ENCODE data around the gene PLXNA4. TPM values are rescaled to one million over a fixed set of nuclear protein-coding genes. Genes with fewer than 3 reads are reported as not detected.

The PLXNA4 gene
- polyA plus RNA-seq, 1 donor: 15.6 TPM

GRCh38 chr7:132469264-132469663 is 107.0 kb downstream of the PLXNA4 start:
- no peak for DNase-seq

GRCh38 chr7:132466367-132466766 is 109.9 kb downstream of the PLXNA4 start:
- no peak for DNase-seq

- no peak for DNase-seq
Observed at GRCh38 chr7:132465516-132465915, 110.8 kb downstream of the PLXNA4 start.

- no peak for DNase-seq
Observed at GRCh38 chr7:132464740-132465139, 111.5 kb downstream of the PLXNA4 start.

- no peak for DNase-seq
Observed at GRCh38 chr7:132463922-132464321, 112.3 kb downstream of the PLXNA4 start.

- DNase-seq: no peak
Observed at GRCh38 chr7:132462478-132462877, 113.8 kb downstream of the PLXNA4 start.

GRCh38 chr7:132461032-132461592 is 115.2 kb downstream of the PLXNA4 start:
- no peak for DNase-seq

- no peak for DNase-seq
Observed at GRCh38 chr7:132458729-132459128, 117.5 kb downstream of the PLXNA4 start.

- no peak for DNase-seq
Observed at GRCh38 chr7:132457658-132458057, 118.6 kb downstream of the PLXNA4 start.

- no peak for DNase-seq
Observed at GRCh38 chr7:132456418-132456817, 119.9 kb downstream of the PLXNA4 start.

- no peak for DNase-seq
Observed at GRCh38 chr7:132455378-132455777, 120.9 kb downstream of the PLXNA4 start.

GRCh38 chr7:132453826-132454225 is 122.4 kb downstream of the PLXNA4 start:
- DNase-seq: no peak

GRCh38 chr7:132451161-132451560 is 125.1 kb downstream of the PLXNA4 start:
- DNase-seq: no peak

- DNase-seq: no peak
Observed at GRCh38 chr7:132450696-132451095, 125.6 kb downstream of the PLXNA4 start.

GRCh38 chr7:132450188-132450587 is 126.1 kb downstream of the PLXNA4 start:
- no peak for DNase-seq

GRCh38 chr7:132446666-132447278 is 129.5 kb downstream of the PLXNA4 start:
- no peak for DNase-seq

- DNase-seq: no peak
Observed at GRCh38 chr7:132446260-132446659, 130.0 kb downstream of the PLXNA4 start.

GRCh38 chr7:132443761-132444520 is 132.3 kb downstream of the PLXNA4 start:
- DNase-seq: no peak

- DNase-seq: no peak
Observed at GRCh38 chr7:132441935-132442334, 134.3 kb downstream of the PLXNA4 start.

GRCh38 chr7:132440151-132440550 is 136.1 kb downstream of the PLXNA4 start:
- DNase-seq: no peak

GRCh38 chr7:132438926-132439325 is 137.3 kb downstream of the PLXNA4 start:
- no peak for DNase-seq

GRCh38 chr7:132437730-132438129 is 138.5 kb downstream of the PLXNA4 start:
- DNase-seq: no peak

GRCh38 chr7:132436121-132436520 is 140.1 kb downstream of the PLXNA4 start:
- no peak for DNase-seq

Data from left kidney (tissue), 2 donors.